Measurements from ENCODE around the gene PRSS8.

Gene PRSS8

DNA sequence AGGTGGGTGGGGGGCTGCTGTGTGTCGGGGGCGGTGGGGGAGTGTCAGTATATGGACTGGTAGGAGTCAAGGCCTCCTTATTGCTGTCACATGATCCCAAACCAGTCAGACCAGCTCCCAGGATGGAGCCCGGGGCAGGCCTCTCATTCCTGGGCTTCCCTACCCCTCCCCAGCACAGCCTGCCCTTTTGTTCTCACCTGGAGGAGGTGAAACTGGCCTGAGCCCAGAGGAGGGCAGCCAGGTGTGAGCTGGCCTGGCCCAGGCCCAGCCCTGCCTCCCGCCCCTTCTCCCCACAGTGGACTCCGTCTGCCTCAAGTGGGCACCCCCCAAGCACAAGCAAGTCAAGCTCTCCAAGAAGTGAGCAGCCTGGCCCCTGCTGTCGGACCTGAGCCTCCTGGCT lies 4.6 kb downstream of the PRSS8 start:
- H3K4me3 ChIP-seq (ENCODE audit: low read length), result no peak overlapping the region
- DNase-seq (ENCODE audit: low read depth), result peak; percentile 91
- TF ChIP-seq, protein P1, sequence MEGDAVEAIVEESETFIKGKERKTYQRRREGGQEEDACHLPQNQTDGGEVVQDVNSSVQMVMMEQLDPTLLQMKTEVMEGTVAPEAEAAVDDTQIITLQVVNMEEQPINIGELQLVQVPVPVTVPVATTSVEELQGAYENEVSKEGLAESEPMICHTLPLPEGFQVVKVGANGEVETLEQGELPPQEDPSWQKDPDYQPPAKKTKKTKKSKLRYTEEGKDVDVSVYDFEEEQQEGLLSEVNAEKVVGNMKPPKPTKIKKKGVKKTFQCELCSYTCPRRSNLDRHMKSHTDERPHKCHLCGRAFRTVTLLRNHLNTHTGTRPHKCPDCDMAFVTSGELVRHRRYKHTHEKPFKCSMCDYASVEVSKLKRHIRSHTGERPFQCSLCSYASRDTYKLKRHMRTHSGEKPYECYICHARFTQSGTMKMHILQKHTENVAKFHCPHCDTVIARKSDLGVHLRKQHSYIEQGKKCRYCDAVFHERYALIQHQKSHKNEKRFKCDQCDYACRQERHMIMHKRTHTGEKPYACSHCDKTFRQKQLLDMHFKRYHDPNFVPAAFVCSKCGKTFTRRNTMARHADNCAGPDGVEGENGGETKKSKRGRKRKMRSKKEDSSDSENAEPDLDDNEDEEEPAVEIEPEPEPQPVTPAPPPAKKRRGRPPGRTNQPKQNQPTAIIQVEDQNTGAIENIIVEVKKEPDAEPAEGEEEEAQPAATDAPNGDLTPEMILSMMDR (IDR thresholded peaks at IDR 0.05; ENCODE audit: insufficient read depth, low read depth, low read length, missing control alignments), result no peak

DNA sequence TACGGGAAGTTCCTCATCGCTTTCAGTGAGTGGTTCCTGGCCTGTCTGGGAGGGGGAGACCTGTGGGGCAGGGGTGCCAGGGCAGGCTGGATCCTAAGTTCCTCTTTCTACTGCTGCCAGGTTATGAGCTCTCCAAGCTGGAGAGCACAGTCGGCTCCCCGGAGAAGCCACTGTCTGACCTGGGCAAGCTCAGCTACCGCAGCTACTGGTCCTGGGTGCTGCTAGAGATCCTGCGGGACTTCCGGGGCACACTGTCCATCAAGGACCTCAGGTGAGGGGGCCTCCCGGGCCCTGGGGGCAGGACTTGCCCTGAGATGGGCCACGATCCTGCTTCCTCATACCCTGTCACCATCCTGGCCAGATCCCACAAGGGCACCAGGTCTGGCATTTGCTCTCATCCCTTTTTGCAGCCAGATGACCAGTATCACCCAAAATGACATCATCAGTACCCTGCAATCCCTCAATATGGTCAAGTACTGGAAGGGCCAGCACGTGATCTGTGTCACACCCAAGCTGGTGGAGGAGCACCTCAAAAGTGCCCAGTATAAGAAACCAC lies 5.1 kb downstream of the PRSS8 start:
- TF ChIP-seq, protein P1 (IDR thresholded peaks at IDR 0.05; ENCODE audit: insufficient read depth, low read depth, low read length, missing control alignments), result no peak
- H3K4me3 ChIP-seq (ENCODE audit: low read length), result no peak overlapping the region
- no peak for DNase-seq (ENCODE audit: low read depth)

DNA sequence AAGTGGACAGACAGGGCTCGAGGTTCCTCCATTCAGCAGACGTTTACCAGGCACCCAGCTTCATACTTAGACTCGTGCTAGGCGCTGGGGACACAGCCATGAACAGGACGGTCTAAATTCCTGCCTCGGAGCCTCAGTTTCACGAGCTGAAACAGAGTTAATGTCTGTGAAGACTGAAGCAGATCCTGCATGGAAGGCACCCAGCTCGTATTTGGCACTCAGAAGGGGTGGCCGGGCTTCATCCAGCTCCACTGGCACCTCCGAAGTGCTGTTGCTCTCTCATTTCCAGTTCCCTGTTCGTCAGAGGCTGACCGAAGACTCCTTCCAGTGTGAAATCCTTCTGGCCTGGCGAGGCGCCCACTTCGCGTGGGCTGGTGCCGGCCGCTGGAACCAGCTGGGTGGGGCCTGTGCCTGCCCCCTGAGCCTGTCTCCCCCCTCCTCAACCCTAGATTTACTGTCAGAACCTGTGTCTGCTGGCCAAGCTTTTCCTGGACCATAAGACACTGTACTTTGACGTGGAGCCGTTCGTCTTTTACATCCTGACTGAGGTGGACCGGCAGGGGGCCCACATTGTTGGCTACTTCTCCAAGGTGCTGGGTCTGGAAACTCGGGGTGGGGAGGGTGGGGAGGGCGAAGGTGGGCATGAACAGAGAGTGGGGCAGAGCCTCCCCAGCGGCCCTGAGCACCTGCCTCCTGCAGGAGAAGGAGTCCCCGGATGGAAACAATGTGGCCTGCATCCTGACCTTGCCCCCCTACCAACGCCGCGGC lies 5.8 kb downstream of the PRSS8 start:
- no peak for DNase-seq (ENCODE audit: low read depth)
- TF ChIP-seq, protein P1 (IDR thresholded peaks at IDR 0.05; ENCODE audit: insufficient read depth, low read depth, low read length, missing control alignments), result peak; percentile 19
- H3K4me3 ChIP-seq (ENCODE audit: low read length), result no peak overlapping the region

DNA sequence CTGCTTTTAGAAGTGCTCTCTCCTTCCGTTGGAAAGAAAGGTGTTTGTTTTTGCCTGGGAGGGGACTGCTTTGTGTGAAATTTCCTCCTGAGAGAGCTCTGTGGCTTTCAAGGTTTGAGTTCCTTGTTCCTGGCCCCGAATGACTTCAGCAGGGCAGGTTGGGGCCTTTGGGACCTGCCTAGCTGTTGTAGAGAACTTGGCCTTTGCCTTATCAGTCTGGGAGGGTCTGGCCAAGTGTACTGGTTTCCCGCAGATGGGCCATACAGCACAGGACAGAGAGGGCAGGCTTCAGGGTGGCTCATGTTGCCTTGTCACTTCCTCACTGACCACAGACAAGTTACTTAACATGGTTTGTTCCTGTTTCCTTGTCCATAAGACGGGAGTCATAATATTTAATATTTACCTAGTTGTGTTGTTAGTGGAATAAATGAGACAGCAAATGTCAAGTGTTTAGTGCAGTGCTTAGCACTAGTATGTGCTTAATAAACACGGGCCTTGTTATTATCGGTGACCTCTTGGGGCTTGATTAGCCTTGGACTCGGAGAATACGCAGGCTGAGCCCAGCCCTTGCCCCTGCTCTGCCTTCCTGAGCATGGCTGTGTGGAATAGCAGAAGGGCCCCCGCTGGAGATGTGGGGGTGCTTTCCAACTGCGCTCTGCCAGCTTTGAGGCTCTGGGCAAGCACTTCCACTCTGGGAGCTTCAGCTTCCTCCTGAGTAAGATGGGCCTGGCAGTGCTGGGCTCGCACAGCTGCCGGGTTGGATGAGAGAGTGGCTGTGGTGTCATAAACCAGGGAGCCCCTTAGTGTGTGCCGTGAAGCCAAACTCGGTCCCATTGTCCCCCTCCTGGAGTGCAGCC lies 6.6 kb downstream of the PRSS8 start:
- H3K4me3 ChIP-seq (ENCODE audit: low read length), result no peak overlapping the region
- TF ChIP-seq, protein P1 (IDR thresholded peaks at IDR 0.05; ENCODE audit: insufficient read depth, low read depth, low read length, missing control alignments), result no peak
- no peak for DNase-seq (ENCODE audit: low read depth)

DNA sequence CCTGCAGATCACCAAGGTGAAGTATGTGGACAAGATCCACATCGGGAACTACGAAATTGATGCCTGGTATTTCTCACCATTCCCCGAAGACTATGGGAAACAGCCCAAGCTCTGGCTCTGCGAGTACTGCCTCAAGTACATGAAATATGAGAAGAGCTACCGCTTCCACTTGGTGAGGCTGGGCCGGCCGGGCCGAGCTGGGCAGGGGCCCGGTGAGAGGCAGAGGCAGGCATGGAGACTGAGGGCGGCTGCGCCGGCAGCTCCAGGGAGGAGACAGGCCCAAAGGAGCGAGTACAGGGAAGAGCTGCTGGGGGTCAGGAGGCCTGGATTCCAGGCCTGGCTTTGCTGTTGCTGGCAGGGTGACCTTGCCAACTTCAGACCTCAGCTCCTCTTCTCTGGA lies 8.3 kb downstream of the PRSS8 start:
- TF ChIP-seq, protein P1 (IDR thresholded peaks at IDR 0.05; ENCODE audit: insufficient read depth, low read depth, low read length, missing control alignments), result no peak
- DNase-seq (ENCODE audit: low read depth), result no peak
- H3K4me3 ChIP-seq (ENCODE audit: low read length), result no peak overlapping the region

DNA sequence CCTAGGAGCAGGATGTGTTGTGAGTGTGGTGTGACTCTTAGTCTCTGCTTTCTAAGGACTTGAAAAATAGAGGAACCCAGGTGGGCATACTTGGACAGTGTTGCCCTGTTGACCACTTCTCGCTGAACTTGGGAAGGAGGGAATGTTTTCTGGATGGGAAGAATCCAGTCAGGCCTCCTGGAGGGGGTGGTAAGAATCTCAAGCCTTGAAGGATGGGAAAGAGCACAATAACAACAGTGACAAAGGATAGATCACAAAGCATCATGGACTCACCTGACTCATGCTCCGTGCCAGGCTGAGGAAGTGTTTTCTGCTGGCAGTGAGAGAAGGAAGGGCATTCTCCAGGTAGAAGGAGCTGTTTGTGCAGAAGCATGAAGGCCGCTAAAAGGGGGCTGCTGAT lies 9.7 kb downstream of the PRSS8 start:
- TF ChIP-seq, protein P1 (IDR thresholded peaks at IDR 0.05; ENCODE audit: insufficient read depth, low read depth, low read length, missing control alignments), result no peak
- H3K4me3 ChIP-seq (ENCODE audit: low read length), result no peak overlapping the region
- no peak for DNase-seq (ENCODE audit: low read depth)

All from epithelial cell of esophagus (primary cell).